Liver (tissue), 3 donors: ENCODE measurements around the gene TUSC2.

Experiments used
- HNF4A ChIP-seq, 2 donors: conservative IDR thresholded peaks; 2 replicates each; pipeline ENCODE4 v1.6.1; 2016; ENCODE audit warnings: antibody characterized with exemption in 2 of 2, mild to moderate bottlenecking in 2 of 2
- RAD21 ChIP-seq, 2 donors: IDR thresholded peaks; 2 replicates each; pipeline ENCODE4 v1.6.1; 2016; ENCODE audit warnings: antibody characterized with exemption in 2 of 2, mild to moderate bottlenecking in 2 of 2
- TAF1 ChIP-seq: conservative IDR thresholded peaks from 2 replicates; pipeline ENCODE4 v1.6.1; 2016; ENCODE audit warnings: antibody characterized with exemption, mild to moderate bottlenecking
- TF ChIP-seq, protein P1 (sequence below): IDR thresholded peaks from 2 replicates; pipeline ENCODE4 v1.6.1; 2016; ENCODE audit warnings: antibody characterized with exemption, mild to moderate bottlenecking
- TF ChIP-seq, protein P2 (sequence below): fragments of 150-350 bp; IDR thresholded peaks from 2 replicates; pipeline ENCODE4 v1.5.1; 2017; ENCODE audit warnings: improper control_type of control experiment, low read depth, low read length; ENCODE audit not compliant: missing input control
- donor health status: healthy.
- donor health status: healthy.

DNA sequence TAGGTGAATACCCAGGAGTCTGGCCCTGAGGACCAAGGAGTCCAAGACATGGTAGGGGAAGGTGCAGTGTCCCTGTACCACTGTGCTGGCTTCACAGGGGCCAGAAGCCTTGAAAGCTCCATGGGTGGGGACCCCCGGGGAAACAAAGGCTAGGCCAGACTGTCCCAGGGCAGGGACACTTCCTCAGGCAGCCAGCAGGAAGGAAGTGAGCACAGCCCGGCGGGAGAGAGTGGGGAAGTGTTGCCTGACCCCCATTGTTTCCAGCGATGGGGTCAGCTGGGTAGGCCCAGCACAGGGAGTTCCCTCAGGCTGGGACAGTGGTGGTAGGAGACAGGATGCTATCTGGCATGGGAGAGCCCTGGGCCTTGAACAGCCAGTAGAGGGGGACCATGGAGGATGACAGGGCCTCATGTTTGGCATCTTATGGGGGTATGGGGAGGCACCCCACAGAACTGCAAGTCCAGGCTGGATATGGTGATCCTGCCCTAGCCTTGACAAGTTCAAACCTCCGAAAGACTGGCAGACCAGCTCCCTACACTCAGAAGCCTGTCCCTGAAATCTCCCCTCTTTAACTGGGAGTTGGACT, 4.3 kb downstream of the TUSC2 start:
- TF ChIP-seq, protein P1, sequence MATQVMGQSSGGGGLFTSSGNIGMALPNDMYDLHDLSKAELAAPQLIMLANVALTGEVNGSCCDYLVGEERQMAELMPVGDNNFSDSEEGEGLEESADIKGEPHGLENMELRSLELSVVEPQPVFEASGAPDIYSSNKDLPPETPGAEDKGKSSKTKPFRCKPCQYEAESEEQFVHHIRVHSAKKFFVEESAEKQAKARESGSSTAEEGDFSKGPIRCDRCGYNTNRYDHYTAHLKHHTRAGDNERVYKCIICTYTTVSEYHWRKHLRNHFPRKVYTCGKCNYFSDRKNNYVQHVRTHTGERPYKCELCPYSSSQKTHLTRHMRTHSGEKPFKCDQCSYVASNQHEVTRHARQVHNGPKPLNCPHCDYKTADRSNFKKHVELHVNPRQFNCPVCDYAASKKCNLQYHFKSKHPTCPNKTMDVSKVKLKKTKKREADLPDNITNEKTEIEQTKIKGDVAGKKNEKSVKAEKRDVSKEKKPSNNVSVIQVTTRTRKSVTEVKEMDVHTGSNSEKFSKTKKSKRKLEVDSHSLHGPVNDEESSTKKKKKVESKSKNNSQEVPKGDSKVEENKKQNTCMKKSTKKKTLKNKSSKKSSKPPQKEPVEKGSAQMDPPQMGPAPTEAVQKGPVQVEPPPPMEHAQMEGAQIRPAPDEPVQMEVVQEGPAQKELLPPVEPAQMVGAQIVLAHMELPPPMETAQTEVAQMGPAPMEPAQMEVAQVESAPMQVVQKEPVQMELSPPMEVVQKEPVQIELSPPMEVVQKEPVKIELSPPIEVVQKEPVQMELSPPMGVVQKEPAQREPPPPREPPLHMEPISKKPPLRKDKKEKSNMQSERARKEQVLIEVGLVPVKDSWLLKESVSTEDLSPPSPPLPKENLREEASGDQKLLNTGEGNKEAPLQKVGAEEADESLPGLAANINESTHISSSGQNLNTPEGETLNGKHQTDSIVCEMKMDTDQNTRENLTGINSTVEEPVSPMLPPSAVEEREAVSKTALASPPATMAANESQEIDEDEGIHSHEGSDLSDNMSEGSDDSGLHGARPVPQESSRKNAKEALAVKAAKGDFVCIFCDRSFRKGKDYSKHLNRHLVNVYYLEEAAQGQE, result no peak
- no peak for TF ChIP-seq TAF1
- TF ChIP-seq, protein P2, sequence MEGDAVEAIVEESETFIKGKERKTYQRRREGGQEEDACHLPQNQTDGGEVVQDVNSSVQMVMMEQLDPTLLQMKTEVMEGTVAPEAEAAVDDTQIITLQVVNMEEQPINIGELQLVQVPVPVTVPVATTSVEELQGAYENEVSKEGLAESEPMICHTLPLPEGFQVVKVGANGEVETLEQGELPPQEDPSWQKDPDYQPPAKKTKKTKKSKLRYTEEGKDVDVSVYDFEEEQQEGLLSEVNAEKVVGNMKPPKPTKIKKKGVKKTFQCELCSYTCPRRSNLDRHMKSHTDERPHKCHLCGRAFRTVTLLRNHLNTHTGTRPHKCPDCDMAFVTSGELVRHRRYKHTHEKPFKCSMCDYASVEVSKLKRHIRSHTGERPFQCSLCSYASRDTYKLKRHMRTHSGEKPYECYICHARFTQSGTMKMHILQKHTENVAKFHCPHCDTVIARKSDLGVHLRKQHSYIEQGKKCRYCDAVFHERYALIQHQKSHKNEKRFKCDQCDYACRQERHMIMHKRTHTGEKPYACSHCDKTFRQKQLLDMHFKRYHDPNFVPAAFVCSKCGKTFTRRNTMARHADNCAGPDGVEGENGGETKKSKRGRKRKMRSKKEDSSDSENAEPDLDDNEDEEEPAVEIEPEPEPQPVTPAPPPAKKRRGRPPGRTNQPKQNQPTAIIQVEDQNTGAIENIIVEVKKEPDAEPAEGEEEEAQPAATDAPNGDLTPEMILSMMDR, result peak; percentile 10
- no peak for TF ChIP-seq RAD21 (IDR thresholded peaks at IDR 0.05)
- no peak for TF ChIP-seq HNF4A (conservative IDR thresholded peaks at IDR 0.05)
